KOPT-K1 (cell line): Measurements from ENCODE around the gene CCDC24.

ENCODE experiments used
- H3K27ac ChIP-seq: fragments of 200-600 bp; sonication (generic); 2 replicates; pipeline ENCODE4 v1.5.1; 2016; ENCODE audit warnings: antibody characterized with exemption, mild to moderate bottlenecking, low read depth, low read length; ENCODE audit not compliant: poor library complexity, severe bottlenecking
- H3K36me3 ChIP-seq: fragments of 200-600 bp; sonication (generic); 2 replicates; pipeline ENCODE4 v1.5.1; 2017; ENCODE audit warnings: antibody characterized with exemption, mild to moderate bottlenecking, low read length, moderate library complexity; ENCODE audit not compliant: insufficient read depth
- H3K9me3 ChIP-seq: fragments of 200-600 bp; sonication (generic); 2 replicates; pipeline ENCODE4 v1.5.1; 2017; ENCODE audit warnings: antibody characterized with exemption, low read length, mild to moderate bottlenecking; ENCODE audit not compliant: insufficient read depth, poor library complexity, severe bottlenecking

CCDC24 gene

DNA sequence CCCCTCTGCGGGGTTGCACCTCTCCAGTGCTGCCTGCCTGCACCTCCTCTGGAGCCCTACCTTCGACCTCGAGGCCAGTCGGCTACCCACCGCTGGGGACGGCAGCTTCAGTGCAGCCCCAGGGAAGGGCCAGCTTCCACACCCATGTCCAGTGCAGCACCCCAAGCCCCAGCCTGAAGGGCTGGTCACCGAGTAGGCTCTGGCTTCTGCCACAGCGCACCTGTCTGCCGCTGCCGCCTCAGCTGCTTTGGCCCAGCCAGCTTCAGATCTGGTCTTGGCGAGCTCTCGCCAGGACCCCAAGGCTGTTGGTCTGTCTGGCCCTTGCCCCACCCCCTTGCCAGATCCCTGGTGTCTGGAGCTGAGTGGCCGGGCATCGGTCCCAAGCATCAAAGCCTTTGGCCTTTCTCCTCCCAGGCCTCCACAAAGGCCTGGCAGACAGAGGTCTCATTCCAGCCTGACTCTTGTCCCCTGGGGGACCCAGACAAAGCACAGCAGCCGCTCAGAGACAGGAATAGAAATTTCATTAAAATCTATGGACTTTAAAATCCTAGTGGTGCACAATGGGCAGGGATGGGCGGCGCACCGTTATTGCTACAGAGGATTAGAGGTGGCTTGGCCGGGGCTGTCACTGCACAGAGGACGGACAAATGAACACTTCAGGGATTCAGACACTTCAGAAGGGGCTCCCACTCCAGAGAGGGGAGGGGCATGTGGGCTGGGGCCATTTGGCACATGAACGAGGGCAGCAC, 4.8 kb downstream of the CCDC24 start:
- Histone ChIP-seq H3K36me3 (no peaks in the 10 kb centered on the region), H3K27ac (no peak overlapping the region), H3K9me3 (no peaks in the 10 kb centered on the region)

GRCh38 chr1:43996733-43997115, 5.3 kb downstream of the CCDC24 start:
- no peak overlapping the region for H3K27ac ChIP-seq
- H3K9me3 ChIP-seq, result no peaks in the 10 kb centered on the region
- no peaks in the 10 kb centered on the region for H3K36me3 ChIP-seq

GRCh38 chr1:43997295-43997999, 6.0 kb downstream of the CCDC24 start:
- no peak overlapping the region for H3K27ac ChIP-seq
- H3K9me3 ChIP-seq, result no peaks in the 10 kb centered on the region
- no peaks in the 10 kb centered on the region for H3K36me3 ChIP-seq

GRCh38 chr1:43998000-43998378, 6.6 kb downstream of the CCDC24 start:
- Histone ChIP-seq H3K9me3 (no peaks in the 10 kb centered on the region), H3K27ac (no peak overlapping the region)

DNA sequence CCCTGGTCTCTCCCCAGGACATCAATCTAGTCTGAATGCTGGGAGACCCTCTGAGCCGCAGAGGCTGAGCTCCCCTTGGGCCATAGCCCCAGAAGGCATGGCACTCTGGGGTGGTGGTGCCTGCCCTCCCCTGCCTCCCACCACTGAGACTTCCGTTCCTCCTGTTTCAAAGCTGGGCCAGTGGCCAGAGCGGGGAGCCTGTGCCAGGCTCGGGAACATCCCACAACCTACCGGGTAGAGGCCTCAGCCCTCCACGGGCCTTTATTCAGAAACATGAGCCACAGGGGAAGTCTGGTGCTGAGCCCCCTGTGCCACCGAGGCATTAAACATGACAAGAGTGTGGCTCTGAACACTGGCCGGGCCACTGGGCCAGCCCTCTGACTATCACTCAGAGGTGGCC, 8.1 kb downstream of the CCDC24 start:
- H3K27ac ChIP-seq, result no peak overlapping the region
- no peaks in the 10 kb centered on the region for H3K9me3 ChIP-seq
- H3K36me3 ChIP-seq, result no peaks in the 10 kb centered on the region

More at GRCh38 chr1:43998000-43998378, 6.6 kb downstream of the CCDC24 start:
- H3K36me3 ChIP-seq, result no peaks in the 10 kb centered on the region

GRCh38 chr1:44000122-44000665, 8.8 kb downstream of the CCDC24 start:
- no peak overlapping the region for H3K27ac ChIP-seq
- H3K9me3 ChIP-seq, result no peaks in the 10 kb centered on the region
- H3K36me3 ChIP-seq, result no peaks in the 10 kb centered on the region

GRCh38 chr1:44002165-44002564, 10.8 kb downstream of the CCDC24 start:
- Histone ChIP-seq H3K36me3 (no peaks in the 10 kb centered on the region), H3K27ac (no peak overlapping the region), H3K9me3 (no peaks in the 10 kb centered on the region)

DNA sequence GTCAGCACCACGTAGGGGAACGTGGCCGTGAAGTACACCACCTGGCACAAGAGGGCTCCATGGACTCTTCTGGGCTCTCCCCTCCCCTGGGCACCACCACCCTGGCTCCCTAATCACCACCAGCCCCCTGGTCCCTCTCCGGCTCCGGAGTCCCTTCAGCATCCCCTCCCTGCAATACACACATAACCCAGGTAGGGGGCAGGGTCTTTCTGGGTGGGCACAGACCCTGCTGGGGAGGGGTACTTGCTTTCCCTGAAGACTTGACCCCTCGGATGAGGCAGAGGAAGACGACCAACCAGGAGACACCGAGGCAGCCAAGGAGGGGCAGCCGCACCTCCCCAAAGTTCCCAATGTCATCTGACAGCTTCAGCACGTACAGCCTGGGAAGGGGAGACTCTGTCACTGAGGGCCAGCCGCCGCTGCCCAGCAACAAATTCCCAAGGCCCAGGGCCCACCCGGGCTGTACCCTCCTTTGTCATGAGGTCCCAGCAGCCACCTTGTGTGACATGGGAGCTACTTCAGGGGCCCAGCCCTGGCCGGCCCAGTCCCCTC, 11.3 kb downstream of the CCDC24 start:
- no peaks in the 10 kb centered on the region for H3K36me3 ChIP-seq
- H3K9me3 ChIP-seq, result no peaks in the 10 kb centered on the region
- H3K27ac ChIP-seq, result no peak overlapping the region

- Histone ChIP-seq H3K9me3 (no peaks in the 10 kb centered on the region), H3K27ac (no peak overlapping the region), H3K36me3 (no peaks in the 10 kb centered on the region)
Measured at GRCh38 chr1:44008259-44008658, 16.9 kb downstream of the CCDC24 start.

DNA sequence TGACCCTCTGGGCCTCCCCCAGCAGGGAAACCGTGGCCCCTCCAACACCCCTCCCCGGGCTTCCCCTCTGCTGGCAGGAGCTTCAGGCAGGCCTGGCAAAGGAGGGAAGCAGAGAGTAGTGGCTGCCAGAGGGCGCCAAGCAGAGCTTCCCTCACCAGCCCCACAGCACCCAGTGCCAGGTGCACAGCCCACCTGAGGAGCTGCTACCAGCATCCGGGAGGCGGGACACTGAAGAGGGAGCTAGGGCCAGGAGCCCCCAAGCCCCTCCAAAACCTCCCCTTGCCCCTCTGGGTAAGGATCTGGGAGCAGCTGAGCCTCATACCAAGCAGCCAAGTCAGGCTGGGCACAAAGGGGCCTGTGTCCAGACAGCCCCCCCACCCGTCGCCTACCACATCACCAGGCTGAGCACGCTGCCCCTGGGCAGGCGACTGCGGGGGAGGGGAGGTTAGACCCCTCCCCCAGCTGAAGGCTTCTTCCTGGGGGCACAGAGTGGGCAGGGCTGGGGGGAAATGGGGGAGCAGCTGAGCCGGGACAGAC, 19.6 kb downstream of the CCDC24 start:
- H3K27ac ChIP-seq, result no peak overlapping the region
- H3K9me3 ChIP-seq, result no peaks in the 10 kb centered on the region

DNA sequence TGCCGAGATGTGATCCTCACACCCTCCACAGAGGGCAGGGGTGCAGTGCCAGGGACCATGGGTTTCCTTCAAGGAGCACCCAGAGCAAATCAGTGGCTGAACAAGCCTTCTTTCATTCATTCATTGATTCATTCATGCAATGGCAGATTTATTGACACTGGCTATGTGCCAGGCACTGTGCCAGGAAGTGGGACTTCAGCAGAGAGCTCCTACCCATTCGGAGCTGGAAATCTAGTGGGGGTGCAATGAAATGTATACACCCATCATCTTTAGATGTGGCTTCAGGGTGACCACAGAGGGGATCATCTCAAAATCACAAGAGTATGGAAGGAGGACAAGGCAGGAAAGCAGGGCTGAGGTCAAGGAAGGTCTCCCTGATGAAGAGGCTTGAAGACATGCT, 21.0 kb downstream of the CCDC24 start:
- no peaks in the 10 kb centered on the region for H3K36me3 ChIP-seq
- no peak overlapping the region for H3K27ac ChIP-seq
- H3K9me3 ChIP-seq, result no peaks in the 10 kb centered on the region

More for the DNA sequence above, 19.6 kb downstream of the CCDC24 start:
- H3K36me3 ChIP-seq, result no peaks in the 10 kb centered on the region

- H3K27ac ChIP-seq, result no peak overlapping the region
- H3K9me3 ChIP-seq, result no peaks in the 10 kb centered on the region
- H3K36me3 ChIP-seq, result no peaks in the 10 kb centered on the region
Measured at GRCh38 chr1:44012941-44013609, 21.7 kb downstream of the CCDC24 start.

DNA sequence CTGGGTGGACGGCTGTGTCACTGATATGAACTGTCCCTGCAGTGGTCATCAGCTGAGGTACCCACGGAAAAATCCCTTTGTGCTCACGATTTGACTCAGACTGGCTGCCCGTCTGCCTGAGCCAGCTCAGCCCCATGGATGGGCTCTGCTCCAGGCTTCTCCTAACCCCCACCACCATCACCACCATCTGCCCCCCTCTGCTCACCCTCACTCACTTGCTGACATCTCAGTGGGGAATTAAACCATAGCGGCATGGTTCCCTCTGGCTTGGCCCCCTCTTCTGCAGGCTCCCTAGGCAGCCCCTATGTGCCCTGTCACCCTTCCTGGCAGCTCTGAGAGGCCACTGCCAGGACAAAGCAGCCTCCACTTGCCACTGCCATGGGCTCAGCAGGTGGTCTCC, 22.6 kb downstream of the CCDC24 start:
- Histone ChIP-seq H3K27ac (no peak overlapping the region), H3K36me3 (no peaks in the 10 kb centered on the region), H3K9me3 (no peaks in the 10 kb centered on the region)

GRCh38 chr1:44014365-44015104, 23.1 kb downstream of the CCDC24 start:
- no peaks in the 10 kb centered on the region for H3K9me3 ChIP-seq
- no peak overlapping the region for H3K27ac ChIP-seq
- no peaks in the 10 kb centered on the region for H3K36me3 ChIP-seq
